KBM-7 (cell line): ENCODE data around the gene MED8.

ENCODE experiments used
- DNase-seq: peaks from one replicate; pipeline ENCODE4 v3.0.0-alpha.2; 2015
- in situ Hi-C: fragments of 300-500 bp; cut with MboI; formaldehyde crosslinking; loops from 2 replicates; pipeline ENCODE4 v1.14.3; 2020; ENCODE audit warnings: low sequenced_read_pairs, low pct_unique_long_range_greater_than_20kb, mixed read lengths

Gene MED8

DNA sequence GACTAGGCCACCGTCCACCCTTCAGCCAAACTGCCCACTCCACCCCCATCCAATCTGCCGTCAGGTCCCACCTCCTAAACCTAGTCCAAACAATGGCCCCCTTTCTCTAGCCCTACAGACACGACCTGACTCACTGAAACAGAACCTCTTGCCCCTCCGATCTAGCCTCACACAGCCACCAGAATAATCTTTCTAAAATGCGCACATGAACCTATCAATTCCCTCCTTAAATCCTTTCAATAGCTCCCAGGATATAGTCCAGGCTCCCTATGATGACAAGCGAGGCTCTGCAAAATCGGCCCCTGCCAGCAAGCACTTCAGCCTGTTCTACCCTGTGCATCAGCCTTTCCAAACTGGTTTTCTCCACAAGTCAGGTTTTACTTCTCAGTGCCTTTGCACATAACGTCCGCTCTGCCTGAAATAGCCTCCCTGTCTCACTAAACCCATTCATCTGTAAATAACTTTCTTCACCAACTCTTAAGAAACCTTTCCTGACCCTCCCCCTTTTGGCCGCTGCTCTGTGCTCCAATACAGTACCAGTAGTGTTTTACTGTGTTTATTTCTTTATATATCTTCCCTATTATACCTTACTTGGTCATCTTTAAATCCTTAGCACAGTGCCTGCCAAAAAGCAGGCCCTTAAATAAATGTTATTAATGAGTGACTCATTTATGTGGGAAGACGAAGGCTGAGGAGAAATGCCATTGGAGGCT lies 39.9 kb downstream of the MED8 start:
- in situ Hi-C loops = no loop called here
- no peak for DNase-seq

DNA sequence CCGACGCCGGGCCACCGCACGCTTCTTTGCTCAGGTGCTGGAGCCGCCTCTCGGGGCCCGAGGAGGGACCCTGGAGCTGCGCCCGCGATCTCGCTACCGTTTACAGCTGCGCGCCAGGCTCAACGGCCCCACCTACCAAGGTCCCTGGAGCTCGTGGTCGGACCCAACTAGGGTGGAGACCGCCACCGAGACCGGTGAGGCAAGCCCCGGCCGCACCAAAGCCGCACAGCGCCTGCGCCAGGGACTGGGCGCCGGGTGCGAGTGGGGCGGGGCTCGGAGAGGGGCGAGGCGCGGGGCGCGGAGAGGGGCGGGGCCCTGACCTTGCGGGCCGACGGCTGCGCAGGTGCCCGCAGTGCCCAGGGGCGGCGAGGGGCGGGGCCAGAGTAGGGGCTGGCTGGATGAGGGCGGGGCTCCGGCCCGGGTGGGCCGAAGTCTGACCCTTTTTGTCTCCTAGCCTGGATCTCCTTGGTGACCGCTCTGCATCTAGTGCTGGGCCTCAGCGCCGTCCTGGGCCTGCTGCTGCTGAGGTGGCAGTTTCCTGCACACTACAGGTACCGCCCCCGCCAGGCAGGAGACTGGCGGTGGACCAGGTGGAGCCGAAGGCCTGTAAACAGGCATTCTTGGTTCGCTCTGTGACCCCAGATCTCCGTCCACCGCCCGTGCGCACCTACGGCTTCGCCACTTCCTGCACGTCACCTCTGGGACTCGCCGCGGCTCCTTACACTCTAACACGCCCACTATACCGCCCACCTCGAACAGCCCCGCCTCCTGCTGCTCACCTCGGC lies 40.6 kb downstream of the MED8 start:
- DNase-seq = no peak

GRCh38 chr1:43348343-43348808 lies 41.2 kb downstream of the MED8 start:
- in situ Hi-C loops = no loop called here
- no peak for DNase-seq

More for the DNA sequence above, 40.6 kb downstream of the MED8 start:
- in situ Hi-C loops = no loop called here

- in situ Hi-C loops = no loop called here
- no peak for DNase-seq
Observed at GRCh38 chr1:43346636-43347035, 43.0 kb downstream of the MED8 start.

GRCh38 chr1:43345120-43345519 lies 44.5 kb downstream of the MED8 start:
- in situ Hi-C loops = no loop called here
- DNase-seq = no peak

DNA sequence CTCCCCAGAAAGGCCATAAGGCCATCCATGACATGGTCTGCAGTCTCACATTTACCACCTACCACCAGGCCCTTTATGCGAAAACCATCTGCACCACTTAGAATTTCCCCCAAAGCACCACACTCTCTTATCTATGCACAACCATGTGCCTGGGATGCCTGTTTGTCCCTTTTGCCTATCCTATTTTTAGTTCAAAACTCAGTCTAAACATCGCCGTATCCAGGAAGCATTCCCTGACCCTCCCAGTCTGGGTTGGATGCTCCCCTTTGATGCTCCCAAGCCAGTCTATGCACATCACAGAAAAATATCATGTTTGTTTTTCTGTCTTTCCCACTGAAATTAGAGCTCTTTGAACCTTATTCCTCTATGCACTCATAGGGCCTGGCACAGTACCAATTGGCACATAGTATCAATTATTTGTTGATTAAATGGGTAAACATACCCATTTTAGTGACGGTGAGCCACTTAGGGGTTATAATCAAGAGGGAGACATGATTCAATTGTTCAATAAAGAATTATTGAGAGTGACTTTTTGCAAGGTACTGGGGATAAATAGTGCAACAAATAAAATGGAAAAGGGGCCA lies 45.2 kb downstream of the MED8 start:
- DNase-seq = no peak
- in situ Hi-C loops = no loop called here

DNA sequence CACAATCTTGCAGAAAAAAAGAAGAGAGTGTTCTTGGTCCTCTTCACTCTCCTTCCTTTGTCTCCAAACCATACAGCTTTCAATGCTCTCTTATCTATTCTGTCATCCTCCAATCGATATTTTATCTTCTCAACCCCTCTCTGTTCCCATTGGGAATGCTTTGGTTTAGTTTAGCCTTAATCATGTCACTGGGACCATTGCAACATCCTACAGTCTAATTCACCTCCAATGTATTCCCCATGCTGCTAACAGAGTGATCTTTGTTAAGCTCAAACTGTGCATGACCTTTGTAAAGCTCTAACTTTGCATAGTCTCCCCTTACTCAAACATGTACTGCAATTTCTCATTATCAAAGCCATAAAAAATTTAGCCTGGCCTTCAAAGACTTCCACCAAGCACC lies 49.0 kb downstream of the MED8 start:
- in situ Hi-C loops = no loop called here
- DNase-seq = no peak

GRCh38 chr1:43339584-43340232 lies 49.9 kb downstream of the MED8 start:
- no peak for DNase-seq
- in situ Hi-C loops = no loop called here

GRCh38 chr1:43338001-43338400 lies 51.6 kb downstream of the MED8 start:
- in situ Hi-C loops = no loop called here
- no peak for DNase-seq

DNA sequence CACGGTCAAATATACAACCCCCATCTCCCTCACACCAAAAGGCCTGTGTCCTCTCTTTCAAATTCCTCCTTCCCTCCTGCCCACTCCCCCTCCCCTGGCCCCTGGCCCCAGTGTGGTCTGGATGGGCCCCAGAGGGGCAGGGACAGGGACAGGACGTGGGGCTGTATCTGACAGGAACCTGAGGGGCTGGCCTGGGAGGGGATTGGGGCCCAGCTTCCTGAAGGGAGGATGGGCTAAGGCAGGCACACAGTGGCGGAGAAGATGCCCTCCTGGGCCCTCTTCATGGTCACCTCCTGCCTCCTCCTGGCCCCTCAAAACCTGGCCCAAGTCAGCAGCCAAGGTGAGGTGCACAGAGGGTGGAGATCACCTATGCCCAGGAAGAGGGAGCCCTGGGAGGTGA lies 52.0 kb downstream of the MED8 start, which contains the start of gene MPL:
Gene MPL, plus strand, starts transcription at position 231 of the 400 bp plus-strand sequence. Its CDS starts 31 bp downstream, at position 262.
- in situ Hi-C loops = no loop called here
- no peak for DNase-seq

DNA sequence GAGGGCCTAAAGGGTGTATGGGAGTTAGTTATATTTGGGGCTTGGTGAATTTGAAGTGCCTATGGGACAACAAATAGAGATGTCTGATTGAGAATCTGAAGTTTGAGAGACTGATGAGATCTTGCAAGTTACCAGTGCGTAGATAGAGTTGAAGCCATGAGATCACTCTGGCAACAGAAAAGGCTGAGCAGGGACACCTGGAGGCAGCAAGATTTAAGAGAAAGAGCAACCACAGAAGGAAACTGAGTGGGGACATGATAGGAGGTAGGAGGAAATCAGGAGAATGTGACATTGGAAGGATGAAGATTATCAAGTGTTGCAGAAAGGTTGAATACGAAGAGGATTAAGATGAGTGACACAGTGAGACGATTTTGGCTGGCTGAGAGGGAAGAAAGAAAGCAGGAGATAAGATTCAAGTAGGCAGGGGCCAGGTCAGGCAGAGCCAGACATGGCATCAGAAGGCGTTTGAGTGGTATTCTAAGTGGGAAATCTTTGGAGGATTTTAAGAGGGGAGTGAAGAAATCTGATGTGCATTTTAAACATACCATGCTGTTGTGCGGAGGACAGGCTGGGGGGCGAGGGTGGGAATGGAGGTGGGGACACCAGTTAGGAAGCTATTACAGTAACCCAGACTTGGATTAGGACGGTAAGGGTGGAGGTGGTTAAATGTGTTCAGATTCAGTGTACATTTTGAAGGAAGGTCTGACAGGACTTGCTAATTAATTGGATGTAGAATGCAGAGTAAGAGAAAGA lies 55.0 kb downstream of the MED8 start:
- no peak for DNase-seq
- in situ Hi-C loops = no loop called here
